Astrocyte of the cerebellum (primary cell): Measurements from ENCODE around the gene MBP.

Source experiments
- DNase-seq: peaks from one replicate; pipeline ENCODE4 v3.0.0-alpha.2; 2011; ENCODE audit warnings: low read depth
- H3K4me3 ChIP-seq: 2 replicates; pipeline ENCODE4 v1.5.1; 2011; ENCODE audit warnings: mild to moderate bottlenecking, low read depth, low read length, moderate library complexity
- CTCF ChIP-seq: IDR thresholded peaks from 2 replicates; pipeline ENCODE4 v1.5.1; 2012; ENCODE audit warnings: low read length, low read depth, moderate library complexity, mild to moderate bottlenecking; ENCODE audit errors: missing control alignments
- in situ Hi-C: cut with HindIII; loops from 2 replicates; pipeline ENCODE4 v1.10.0; 2017; ENCODE audit warnings: low sequenced_read_pairs

The MBP gene

GRCh38 chr18:77132369-77133050 lies at the start of gene MBP:
MBP (minus strand) TSS chr18:77132783; CDS start chr18:77105261, 27,522 bp downstream.
- peak within 1 kb of the TSS; percentile 62 for H3K4me3 ChIP-seq
- in situ Hi-C loops = no loop called here
- DNase-seq = no peak
- TF ChIP-seq CTCF = no peak

GRCh38 chr18:77181950-77182707 lies 49.5 kb upstream of the MBP start:
- H3K4me3 ChIP-seq = no peak overlapping the region
- in situ Hi-C loops = no loop called here
- TF ChIP-seq CTCF = no peak
- DNase-seq = no peak

- no peak for DNase-seq
Measured at GRCh38 chr18:77178559-77178958, 46.0 kb upstream of the MBP start.

GRCh38 chr18:77177009-77177408 lies 44.4 kb upstream of the MBP start:
- DNase-seq = peak; percentile 3
- no peak for TF ChIP-seq CTCF
- no peak overlapping the region for H3K4me3 ChIP-seq
- in situ Hi-C loops = no loop called here

More at GRCh38 chr18:77178559-77178958, 46.0 kb upstream of the MBP start:
- in situ Hi-C loops = no loop called here
- TF ChIP-seq CTCF = no peak
- no peak overlapping the region for H3K4me3 ChIP-seq

- DNase-seq = no peak
- in situ Hi-C loops = no loop called here
- TF ChIP-seq CTCF = no peak
- H3K4me3 ChIP-seq = no peak overlapping the region
Measured at GRCh38 chr18:77173275-77174030, 40.9 kb upstream of the MBP start.

GRCh38 chr18:77170890-77171410 lies 38.4 kb upstream of the MBP start:
- no peak overlapping the region for H3K4me3 ChIP-seq
- in situ Hi-C loops = no loop called here
- TF ChIP-seq CTCF = no peak
- no peak for DNase-seq
